ENCODE data around the gene TTBK2. TPM values are rescaled to one million over a fixed set of nuclear protein-coding genes. Genes with fewer than 3 reads are reported as not detected.

TTBK2 gene
- total RNA-seq, 1 experiment from 2014 or later, result 13.8 TPM

DNA sequence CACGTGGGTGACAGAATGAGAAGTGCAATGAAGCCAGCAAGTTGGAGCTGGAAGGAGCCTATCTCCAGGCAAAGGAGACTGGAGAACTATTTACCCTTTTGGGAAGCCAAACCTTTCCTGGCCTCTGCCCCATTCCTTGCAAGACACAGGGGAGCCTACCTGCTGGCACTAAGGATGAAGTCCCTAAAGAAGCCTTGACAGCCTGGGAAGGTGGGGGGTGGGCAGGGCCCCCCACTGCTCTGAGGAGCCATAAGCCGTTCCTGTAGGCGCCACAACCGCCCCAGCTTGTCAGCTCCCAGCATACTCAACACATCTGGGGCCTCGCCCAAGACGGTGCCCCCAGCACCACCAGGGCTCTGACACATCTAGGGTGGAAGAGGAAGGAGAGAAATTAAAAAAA is 189.1 kb downstream of the TTBK2 start:
- no peak for DNase-seq
- peaks cover 22% of the 10 kb centered on the region for H3K36me3 ChIP-seq (ENCODE audit: insufficient read depth, low read length)
- no peak overlapping the region for H3K27ac ChIP-seq (ENCODE audit: low read length)
- H3K4me3 ChIP-seq (ENCODE audit: low read length), result no peak overlapping the region
- H3K9ac ChIP-seq (ENCODE audit: low read length), result no peak overlapping the region
- peaks cover 11% of the 10 kb centered on the region for H3K4me1 ChIP-seq (ENCODE audit: low read length)
- H3K27me3 ChIP-seq (ENCODE audit: low read length), result no peaks in the 10 kb centered on the region
- no peaks in the 10 kb centered on the region; the same call in 1 of the 2 replicates for H4K20me1 ChIP-seq (ENCODE audit: insufficient read depth, low read depth, low read length)
- H3K9me3 ChIP-seq (ENCODE audit: low read length), result no peaks in the 10 kb centered on the region
- no peaks in the 10 kb centered on the region for H3K9me2 ChIP-seq (replicated peaks; ENCODE audit: insufficient read depth, low read length)
- no peak overlapping the region for H3K4me2 ChIP-seq (ENCODE audit: low read depth, low read length, poor library complexity, severe bottlenecking)
- peaks cover 24% of the 10 kb centered on the region for H3K79me2 ChIP-seq (ENCODE audit: low read length)
- H2AFZ ChIP-seq (ENCODE audit: low read length), result no peak overlapping the region

- Histone ChIP-seq H4K20me1 (ENCODE audit: insufficient read depth, low read depth, low read length) (no peaks in the 10 kb centered on the region), H3K36me3 (ENCODE audit: insufficient read depth, low read length) (peaks cover 25% of the 10 kb centered on the region), H3K27me3 (ENCODE audit: low read length) (no peaks in the 10 kb centered on the region), H3K4me3 (ENCODE audit: low read length) (no peak overlapping the region), H3K27ac (ENCODE audit: low read length) (no peak overlapping the region), H3K4me1 (ENCODE audit: low read length) (peaks cover 6% of the 10 kb centered on the region), H3K9me2 (replicated peaks; ENCODE audit: insufficient read depth, low read length) (no peaks in the 10 kb centered on the region), H3K9me3 (ENCODE audit: low read length) (no peaks in the 10 kb centered on the region), H3K9ac (ENCODE audit: low read length) (no peak overlapping the region), H3K79me2 (ENCODE audit: low read length) (peaks cover 15% of the 10 kb centered on the region), H3K4me2 (ENCODE audit: low read depth, low read length, poor library complexity, severe bottlenecking) (no peak overlapping the region), H2AFZ (ENCODE audit: low read length) (no peak overlapping the region)
- no peak for DNase-seq
These were observed 190.0 kb downstream of the TTBK2 start for GRCh38 chr15:42730536-42730935.

DNA sequence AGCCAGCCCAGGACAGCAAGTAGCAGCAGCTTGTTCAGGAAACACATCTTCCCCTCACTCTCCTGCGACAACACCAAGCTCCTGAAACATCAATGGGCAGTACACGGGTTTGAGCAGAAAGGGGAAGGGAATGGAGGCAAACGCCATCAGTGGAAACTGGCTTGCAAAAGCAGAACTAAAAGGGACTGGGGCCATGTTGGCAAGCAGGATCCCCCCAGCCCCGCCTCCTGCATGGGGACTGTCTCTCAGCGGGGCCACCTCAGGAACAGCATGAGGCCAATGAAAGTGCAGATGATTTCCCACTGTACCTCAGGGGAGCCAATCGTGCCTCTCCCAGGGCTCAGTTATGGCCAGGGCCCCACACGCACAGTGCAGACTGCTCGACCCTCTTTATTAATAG is 190.4 kb downstream of the TTBK2 start:
- Histone ChIP-seq H3K9me2 (replicated peaks; ENCODE audit: insufficient read depth, low read length) (no peaks in the 10 kb centered on the region), H2AFZ (ENCODE audit: low read length) (no peak overlapping the region), H3K4me3 (ENCODE audit: low read length) (no peak overlapping the region), H3K4me2 (ENCODE audit: low read depth, low read length, poor library complexity, severe bottlenecking) (no peak overlapping the region), H3K36me3 (ENCODE audit: insufficient read depth, low read length) (peaks cover 23% of the 10 kb centered on the region), H3K9me3 (ENCODE audit: low read length) (no peaks in the 10 kb centered on the region), H3K27ac (ENCODE audit: low read length) (no peak overlapping the region), H3K27me3 (ENCODE audit: low read length) (no peaks in the 10 kb centered on the region), H3K4me1 (ENCODE audit: low read length) (peaks cover 2% of the 10 kb centered on the region; the same call in 1 of the 2 replicates), H3K9ac (ENCODE audit: low read length) (no peak overlapping the region), H3K79me2 (ENCODE audit: low read length) (peaks cover 11% of the 10 kb centered on the region), H4K20me1 (ENCODE audit: insufficient read depth, low read depth, low read length) (no peaks in the 10 kb centered on the region)
- DNase-seq, result no peak

GRCh38 chr15:42729409-42729808 is 191.2 kb downstream of the TTBK2 start:
- Histone ChIP-seq H3K36me3 (ENCODE audit: insufficient read depth, low read length) (peaks cover 23% of the 10 kb centered on the region), H3K4me1 (ENCODE audit: low read length) (no peaks in the 10 kb centered on the region), H3K27me3 (ENCODE audit: low read length) (no peaks in the 10 kb centered on the region)

GRCh38 chr15:42728972-42729371 is 191.6 kb downstream of the TTBK2 start:
- Histone ChIP-seq H3K4me2 (ENCODE audit: low read depth, low read length, poor library complexity, severe bottlenecking) (no peak overlapping the region), H2AFZ (ENCODE audit: low read length) (no peak overlapping the region), H3K9ac (ENCODE audit: low read length) (no peak overlapping the region), H3K9me2 (replicated peaks; ENCODE audit: insufficient read depth, low read length) (no peaks in the 10 kb centered on the region), H3K36me3 (ENCODE audit: insufficient read depth, low read length) (peaks cover 27% of the 10 kb centered on the region), H3K79me2 (ENCODE audit: low read length) (0 out of 2 replicates have a peak, but pooled peaks cover 2% of the 10 kb centered on the region), H3K27ac (ENCODE audit: low read length) (no peak overlapping the region), H4K20me1 (ENCODE audit: insufficient read depth, low read depth, low read length) (no peaks in the 10 kb centered on the region), H3K9me3 (ENCODE audit: low read length) (no peaks in the 10 kb centered on the region), H3K4me3 (ENCODE audit: low read length) (no peak overlapping the region), H3K27me3 (ENCODE audit: low read length) (no peaks in the 10 kb centered on the region), H3K4me1 (ENCODE audit: low read length) (no peaks in the 10 kb centered on the region)
- DNase-seq, result no peak

More at GRCh38 chr15:42729409-42729808, 191.2 kb downstream of the TTBK2 start:
- Histone ChIP-seq H3K27ac (ENCODE audit: low read length) (no peak overlapping the region), H3K4me2 (ENCODE audit: low read depth, low read length, poor library complexity, severe bottlenecking) (no peak overlapping the region), H3K79me2 (ENCODE audit: low read length) (peaks cover 7% of the 10 kb centered on the region; the same call in 1 of the 2 replicates), H3K9ac (ENCODE audit: low read length) (no peak overlapping the region), H3K9me3 (ENCODE audit: low read length) (no peaks in the 10 kb centered on the region), H4K20me1 (ENCODE audit: insufficient read depth, low read depth, low read length) (no peaks in the 10 kb centered on the region), H3K9me2 (replicated peaks; ENCODE audit: insufficient read depth, low read length) (no peaks in the 10 kb centered on the region), H3K4me3 (ENCODE audit: low read length) (no peak overlapping the region), H2AFZ (ENCODE audit: low read length) (no peak overlapping the region)
- DNase-seq, result no peak

- Histone ChIP-seq H3K4me2 (ENCODE audit: low read depth, low read length, poor library complexity, severe bottlenecking) (no peak overlapping the region), H3K27ac (ENCODE audit: low read length) (no peak overlapping the region), H2AFZ (ENCODE audit: low read length) (no peak overlapping the region), H3K9me2 (replicated peaks; ENCODE audit: insufficient read depth, low read length) (no peaks in the 10 kb centered on the region), H3K9ac (ENCODE audit: low read length) (no peak overlapping the region), H3K9me3 (ENCODE audit: low read length) (no peaks in the 10 kb centered on the region), H3K79me2 (ENCODE audit: low read length) (no peaks in the 10 kb centered on the region), H3K36me3 (ENCODE audit: insufficient read depth, low read length) (peaks cover 27% of the 10 kb centered on the region), H3K27me3 (ENCODE audit: low read length) (no peaks in the 10 kb centered on the region), H3K4me1 (ENCODE audit: low read length) (no peaks in the 10 kb centered on the region), H4K20me1 (ENCODE audit: insufficient read depth, low read depth, low read length) (no peaks in the 10 kb centered on the region), H3K4me3 (ENCODE audit: low read length) (no peak overlapping the region)
- no peak for DNase-seq
These were observed 192.0 kb downstream of the TTBK2 start for GRCh38 chr15:42728560-42728959.

- H3K79me2 ChIP-seq (ENCODE audit: low read length), result no peaks in the 10 kb centered on the region
- no peak overlapping the region for H2AFZ ChIP-seq (ENCODE audit: low read length)
- H3K4me3 ChIP-seq (ENCODE audit: low read length), result no peak overlapping the region
- no peak overlapping the region for H3K9ac ChIP-seq (ENCODE audit: low read length)
- no peaks in the 10 kb centered on the region for H3K4me1 ChIP-seq (ENCODE audit: low read length)
- H3K9me3 ChIP-seq (ENCODE audit: low read length), result no peaks in the 10 kb centered on the region
- no peaks in the 10 kb centered on the region for H3K27me3 ChIP-seq (ENCODE audit: low read length)
- H4K20me1 ChIP-seq (ENCODE audit: insufficient read depth, low read depth, low read length), result 0 out of 2 replicates have a peak, but pooled peaks cover 3% of the 10 kb centered on the region
- peaks cover 30% of the 10 kb centered on the region for H3K36me3 ChIP-seq (ENCODE audit: insufficient read depth, low read length)
- no peak overlapping the region for H3K4me2 ChIP-seq (ENCODE audit: low read depth, low read length, poor library complexity, severe bottlenecking)
- H3K9me2 ChIP-seq (replicated peaks; ENCODE audit: insufficient read depth, low read length), result no peaks in the 10 kb centered on the region
- DNase-seq, result no peak
- H3K27ac ChIP-seq (ENCODE audit: low read length), result no peak overlapping the region
These were observed 192.7 kb downstream of the TTBK2 start for GRCh38 chr15:42727750-42728381.

DNA sequence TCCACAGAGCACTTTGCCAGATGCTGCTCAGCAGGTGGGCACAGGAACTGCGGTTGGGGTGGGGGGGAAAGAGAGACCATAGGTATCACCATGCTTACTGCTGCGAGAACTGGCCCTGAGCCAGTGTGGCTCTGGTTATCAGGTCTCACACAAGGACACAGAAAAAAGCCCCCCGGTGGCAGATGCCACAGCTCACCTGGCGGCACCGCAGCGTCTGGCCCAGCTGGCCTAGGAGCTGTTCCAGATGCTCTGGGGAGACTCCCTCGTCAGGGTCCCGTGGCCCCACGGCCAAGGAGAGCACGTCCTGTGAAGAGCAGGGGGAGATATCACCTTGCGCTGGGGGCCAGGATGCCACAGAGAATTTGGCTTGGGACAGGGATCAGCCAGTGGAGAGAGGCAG is 194.5 kb downstream of the TTBK2 start:
- no peak overlapping the region for H3K27ac ChIP-seq (ENCODE audit: low read length)
- no peak overlapping the region for H3K9ac ChIP-seq (ENCODE audit: low read length)
- H3K4me1 ChIP-seq (ENCODE audit: low read length), result no peaks in the 10 kb centered on the region
- no peak for DNase-seq
- no peak overlapping the region for H3K4me2 ChIP-seq (ENCODE audit: low read depth, low read length, poor library complexity, severe bottlenecking)
- no peak overlapping the region for H2AFZ ChIP-seq (ENCODE audit: low read length)
- H3K9me3 ChIP-seq (ENCODE audit: low read length), result no peaks in the 10 kb centered on the region
- H3K36me3 ChIP-seq (ENCODE audit: insufficient read depth, low read length), result peaks cover 27% of the 10 kb centered on the region
- no peaks in the 10 kb centered on the region for H3K79me2 ChIP-seq (ENCODE audit: low read length)
- no peaks in the 10 kb centered on the region for H3K27me3 ChIP-seq (ENCODE audit: low read length)
- 0 out of 2 replicates have a peak, but pooled peaks cover 3% of the 10 kb centered on the region for H4K20me1 ChIP-seq (ENCODE audit: insufficient read depth, low read depth, low read length)
- H3K9me2 ChIP-seq (replicated peaks; ENCODE audit: insufficient read depth, low read length), result no peaks in the 10 kb centered on the region
- no peak overlapping the region for H3K4me3 ChIP-seq (ENCODE audit: low read length)

Measured in Karpas-422 (cell line).